Esophagus muscularis mucosa (tissue), 4 donors: ENCODE results near the gene PLCG2.

ENCODE experiments used
- EP300 ChIP-seq: sonication (generic); formaldehyde crosslinking; IDR thresholded peaks from one replicate; pipeline ENCODE4 v1.6.1; 2017; ENCODE audit warnings: antibody characterized with exemption
- POLR2A ChIP-seq: fragments of 450-650 bp; IDR thresholded peaks from one replicate; pipeline ENCODE4 v1.6.1; 2017; ENCODE audit warnings: antibody characterized with exemption, moderate library complexity, mild to moderate bottlenecking, low read depth
- POLR2AphosphoS5 ChIP-seq, 2 donors: sonication (generic); formaldehyde crosslinking; IDR thresholded peaks; one replicate each; pipeline ENCODE4 v1.6.1; 2017; ENCODE audit warnings: antibody characterized with exemption in 2 of 2
- TF ChIP-seq, protein P1 (sequence below), 3 experiments: fragments of 200-600 bp in 2 of 3; fragments of 450-650 bp in 1 of 3; sonication (generic) in 2 of 3; IDR thresholded peaks; one replicate each; pipeline ENCODE4 v1.5.1; 2017 to 2019; ENCODE audit warnings: antibody characterized with exemption in 3 of 3, mild to moderate bottlenecking in 2 of 3, moderate library complexity in 1 of 3

DNA sequence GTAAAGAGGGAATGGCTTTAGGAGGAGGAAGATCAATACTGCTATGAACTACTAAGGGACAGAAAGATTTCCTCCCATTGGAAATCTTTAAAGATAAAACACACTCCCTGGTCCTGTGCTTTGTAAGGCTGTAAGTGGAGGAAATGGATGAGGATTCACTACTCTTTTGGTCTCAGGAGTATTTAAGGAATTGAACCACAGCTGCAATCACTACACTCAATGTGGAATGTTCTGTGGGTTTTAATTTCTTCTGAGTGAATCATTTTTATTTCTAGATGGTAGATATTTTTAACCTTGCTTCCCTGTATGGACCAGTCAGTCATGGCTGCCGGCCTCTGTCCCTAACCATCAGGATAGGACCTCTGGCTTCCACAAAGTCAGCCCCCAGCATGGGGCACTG is 166.6 kb downstream of the PLCG2 start:
- TF ChIP-seq POLR2A, result no peak
- TF ChIP-seq, protein P1, sequence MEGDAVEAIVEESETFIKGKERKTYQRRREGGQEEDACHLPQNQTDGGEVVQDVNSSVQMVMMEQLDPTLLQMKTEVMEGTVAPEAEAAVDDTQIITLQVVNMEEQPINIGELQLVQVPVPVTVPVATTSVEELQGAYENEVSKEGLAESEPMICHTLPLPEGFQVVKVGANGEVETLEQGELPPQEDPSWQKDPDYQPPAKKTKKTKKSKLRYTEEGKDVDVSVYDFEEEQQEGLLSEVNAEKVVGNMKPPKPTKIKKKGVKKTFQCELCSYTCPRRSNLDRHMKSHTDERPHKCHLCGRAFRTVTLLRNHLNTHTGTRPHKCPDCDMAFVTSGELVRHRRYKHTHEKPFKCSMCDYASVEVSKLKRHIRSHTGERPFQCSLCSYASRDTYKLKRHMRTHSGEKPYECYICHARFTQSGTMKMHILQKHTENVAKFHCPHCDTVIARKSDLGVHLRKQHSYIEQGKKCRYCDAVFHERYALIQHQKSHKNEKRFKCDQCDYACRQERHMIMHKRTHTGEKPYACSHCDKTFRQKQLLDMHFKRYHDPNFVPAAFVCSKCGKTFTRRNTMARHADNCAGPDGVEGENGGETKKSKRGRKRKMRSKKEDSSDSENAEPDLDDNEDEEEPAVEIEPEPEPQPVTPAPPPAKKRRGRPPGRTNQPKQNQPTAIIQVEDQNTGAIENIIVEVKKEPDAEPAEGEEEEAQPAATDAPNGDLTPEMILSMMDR (IDR thresholded peaks at IDR 0.05), result no peak
- TF ChIP-seq POLR2AphosphoS5 (IDR thresholded peaks at IDR 0.05), result no peak
- TF ChIP-seq EP300, result no peak
